ENCODE data around the gene ASNSD1. TPM values are rescaled to one million over a fixed set of nuclear protein-coding genes. Genes with fewer than 3 reads are reported as not detected.

ASNSD1 gene
- total RNA-seq, 1 donor from 2014 or later, result 29.1 TPM

GRCh38 chr2:189638301-189639006 lies 22.8 kb upstream of the ASNSD1 start:
- Histone ChIP-seq H3K36me3 (no peaks in the 10 kb centered on the region), H3K4me1 (no peaks in the 10 kb centered on the region), H3K27ac (no peak overlapping the region), H3K4me3 (no peak overlapping the region), H3K9me3 (no peaks in the 10 kb centered on the region), H3K27me3 (ENCODE audit: low read depth) (no peaks in the 10 kb centered on the region)
- ATAC-seq (peak in 1 of 2 donors; percentile 18), DNase-seq (no peak)
- TF ChIP-seq CTCF (IDR thresholded peaks at IDR 0.05), result no peak
- intact Hi-C loops (cut with DNase I), result no loop called here

- no peak for DNase-seq
- no peak for TF ChIP-seq CTCF (IDR thresholded peaks at IDR 0.05)
- Histone ChIP-seq H3K36me3 (no peaks in the 10 kb centered on the region), H3K4me1 (no peaks in the 10 kb centered on the region), H3K27me3 (ENCODE audit: low read depth) (no peaks in the 10 kb centered on the region), H3K27ac (no peak overlapping the region), H3K4me3 (no peak overlapping the region), H3K9me3 (no peaks in the 10 kb centered on the region)
- intact Hi-C loops (cut with DNase I), result no loop called here
- ATAC-seq, result peak in 1 of 2 donors; percentile 58
Observed at GRCh38 chr2:189639007-189639609, 22.2 kb upstream of the ASNSD1 start.

GRCh38 chr2:189641002-189641401 lies 20.3 kb upstream of the ASNSD1 start:
- intact Hi-C loops (cut with DNase I), result no loop called here
- no peak overlapping the region for H3K4me3 ChIP-seq
- H3K27ac ChIP-seq, result no peak overlapping the region
- ATAC-seq (no peak), DNase-seq (no peak)
- no peaks in the 10 kb centered on the region for H3K4me1 ChIP-seq
- H3K27me3 ChIP-seq (ENCODE audit: low read depth), result no peaks in the 10 kb centered on the region
- no peak for TF ChIP-seq CTCF (IDR thresholded peaks at IDR 0.05)
- no peaks in the 10 kb centered on the region for H3K9me3 ChIP-seq
- H3K36me3 ChIP-seq, result no peaks in the 10 kb centered on the region

GRCh38 chr2:189641590-189641989 lies 19.7 kb upstream of the ASNSD1 start:
- Histone ChIP-seq H3K36me3 (no peaks in the 10 kb centered on the region), H3K4me3 (no peak overlapping the region), H3K9me3 (no peaks in the 10 kb centered on the region), H3K4me1 (no peaks in the 10 kb centered on the region), H3K27me3 (ENCODE audit: low read depth) (no peaks in the 10 kb centered on the region), H3K27ac (no peak overlapping the region)
- no peak for ATAC-seq
- no peak for DNase-seq
- no peak for TF ChIP-seq CTCF (IDR thresholded peaks at IDR 0.05)
- intact Hi-C loops (cut with DNase I), result no loop called here

- no peaks in the 10 kb centered on the region for H3K4me1 ChIP-seq
- no peaks in the 10 kb centered on the region for H3K27me3 ChIP-seq (ENCODE audit: low read depth)
- H3K9me3 ChIP-seq, result no peaks in the 10 kb centered on the region
- ATAC-seq, result no peak
- no peak for TF ChIP-seq CTCF (IDR thresholded peaks at IDR 0.05)
- no peak overlapping the region for H3K4me3 ChIP-seq
- no peaks in the 10 kb centered on the region for H3K36me3 ChIP-seq
- intact Hi-C loops (cut with DNase I), result no loop called here
- no peak overlapping the region for H3K27ac ChIP-seq
- no peak for DNase-seq
Observed at GRCh38 chr2:189646521-189646920, 14.7 kb upstream of the ASNSD1 start.
